HEK293 (cell line): ENCODE results near the gene MAEA.

Experiments used
- CTCF ChIA-PET: fragments of 350-600 bp; formaldehyde crosslinking; extraction: SDS; loops from one replicate; lab custom pipeline; 2021; ENCODE audit warnings: antibody characterized with exemption; lab: Yijun Ruan, JAX
- POLR2A ChIA-PET: fragments of 300-600 bp; formaldehyde crosslinking; extraction: SDS; loops from one replicate; lab custom pipeline; 2020; ENCODE audit warnings: antibody characterized with exemption, inconsistent platforms; lab: Yijun Ruan, JAX
- H3K27ac ChIP-seq: fragments of 200-500 bp; sonication (Bioruptor generic); 2 replicates; pipeline ENCODE4 v1.5.1; 2014; ENCODE audit warnings: low read depth, low read length, control low read depth, inconsistent platforms; ENCODE audit errors: extremely low read depth
- H3K36me3 ChIP-seq, 2 experiments: fragments of 200-500 bp in 1 of 2; sonication (Bioruptor generic) in 1 of 2; 1 replicate in 1 of 2; 2 replicates in 1 of 2; pipeline ENCODE4 v1.5.1; 2014 to 2017; ENCODE audit warnings: inconsistent platforms in 2 of 2, low read length in 2 of 2; ENCODE audit not compliant: control insufficient read depth in 2 of 2, insufficient read depth in 1 of 2
- H3K4me1 ChIP-seq: fragments of 200-500 bp; sonication (Bioruptor generic); 2 replicates; pipeline ENCODE4 v1.5.1; 2014; ENCODE audit warnings: mild to moderate bottlenecking, low read length, inconsistent platforms; ENCODE audit not compliant: control insufficient read depth, insufficient read depth
- H3K4me3 ChIP-seq: 2 replicates; pipeline ENCODE4 v1.5.1; 2011; ENCODE audit warnings: low read depth, mild to moderate bottlenecking, control low read depth, low read length, moderate library complexity
- H3K9me3 ChIP-seq: fragments of 200-500 bp; sonication (Bioruptor generic); 2 replicates; pipeline ENCODE4 v1.5.1; 2014; ENCODE audit warnings: low read depth, low read length, inconsistent platforms; ENCODE audit not compliant: control insufficient read depth, insufficient read depth
- KLF16 ChIP-seq: fragments of 450-650 bp; formaldehyde crosslinking; IDR thresholded peaks from 2 replicates; pipeline ENCODE4 v1.5.1; 2017; ENCODE audit warnings: missing biosample characterization, missing genetic modification characterization
- MZF1 ChIP-seq: fragments of 450-650 bp; formaldehyde crosslinking; IDR thresholded peaks from 2 replicates; pipeline ENCODE4 v1.5.1; 2017; ENCODE audit warnings: missing biosample characterization, missing genetic modification characterization, borderline replicate concordance
- RBAK ChIP-seq: fragments of 450-650 bp; formaldehyde crosslinking; IDR thresholded peaks from 2 replicates; pipeline ENCODE4 v1.5.1; 2016; ENCODE audit warnings: missing biosample characterization, missing genetic modification characterization
- REPIN1 ChIP-seq: fragments of 450-650 bp; formaldehyde crosslinking; IDR thresholded peaks from 2 replicates; pipeline ENCODE4 v1.5.1; 2017; ENCODE audit warnings: missing biosample characterization, missing genetic modification characterization, low read depth
- TCF7L2 ChIP-seq: IDR thresholded peaks from 2 replicates; pipeline ENCODE4 v1.6.1; 2011; ENCODE audit warnings: low read depth, mild to moderate bottlenecking, inconsistent platforms, low read length, moderate library complexity, borderline replicate concordance
- TRIM28 ChIP-seq: IDR thresholded peaks from 2 replicates; pipeline ENCODE4 v1.6.1; 2011; ENCODE audit warnings: low read length, control low read depth, borderline replicate concordance
- WT1 ChIP-seq: fragments of 450-650 bp; formaldehyde crosslinking; IDR thresholded peaks from 2 replicates; pipeline ENCODE4 v1.5.1; 2016; ENCODE audit warnings: missing biosample characterization, missing genetic modification characterization
- YY2 ChIP-seq: fragments of 450-650 bp; formaldehyde crosslinking; IDR thresholded peaks from 2 replicates; pipeline ENCODE4 v1.5.1; 2016; ENCODE audit warnings: missing biosample characterization, missing genetic modification characterization
- ZNF121 ChIP-seq: fragments of 450-650 bp; formaldehyde crosslinking; IDR thresholded peaks from 2 replicates; pipeline ENCODE4 v1.5.1; 2016; ENCODE audit warnings: missing biosample characterization, missing genetic modification characterization
- ZNF138 ChIP-seq: fragments of 450-650 bp; formaldehyde crosslinking; IDR thresholded peaks from 2 replicates; pipeline ENCODE4 v1.5.1; 2016; ENCODE audit warnings: missing biosample characterization, missing genetic modification characterization, borderline replicate concordance
- ZNF184 ChIP-seq: fragments of 450-650 bp; IDR thresholded peaks from 2 replicates; pipeline ENCODE4 v1.5.1; 2018; ENCODE audit warnings: missing biosample characterization, mild to moderate bottlenecking, missing genetic modification characterization
- ZNF211 ChIP-seq: fragments of 450-650 bp; formaldehyde crosslinking; IDR thresholded peaks from 2 replicates; pipeline ENCODE4 v1.5.1; 2016; ENCODE audit warnings: low read depth, missing biosample characterization, missing genetic modification characterization
- ZNF248 ChIP-seq: fragments of 450-650 bp; formaldehyde crosslinking; IDR thresholded peaks from 2 replicates; pipeline ENCODE4 v1.5.1; 2017; ENCODE audit warnings: missing biosample characterization, missing genetic modification characterization
- ZNF341 ChIP-seq: fragments of 450-650 bp; formaldehyde crosslinking; IDR thresholded peaks from 2 replicates; pipeline ENCODE4; 2016; ENCODE audit warnings: low read depth, missing biosample characterization, missing genetic modification characterization
- ZNF354C ChIP-seq: fragments of 450-650 bp; formaldehyde crosslinking; IDR thresholded peaks from 2 replicates; pipeline ENCODE4 v1.5.1; 2016; ENCODE audit warnings: missing biosample characterization, missing genetic modification characterization, low read depth, borderline replicate concordance
- ZNF416 ChIP-seq: fragments of 450-650 bp; formaldehyde crosslinking; IDR thresholded peaks from 2 replicates; pipeline ENCODE4 v1.5.1; 2016; ENCODE audit warnings: missing biosample characterization, missing genetic modification characterization
- ZNF521 ChIP-seq: fragments of 450-650 bp; formaldehyde crosslinking; IDR thresholded peaks from 2 replicates; pipeline ENCODE4 v1.5.1; 2017; ENCODE audit warnings: missing biosample characterization, mild to moderate bottlenecking, missing genetic modification characterization
- ZNF624 ChIP-seq: fragments of 450-650 bp; formaldehyde crosslinking; IDR thresholded peaks from 2 replicates; pipeline ENCODE4 v1.5.1; 2017; ENCODE audit warnings: missing biosample characterization, missing genetic modification characterization
- ZNF645 ChIP-seq: fragments of 450-650 bp; formaldehyde crosslinking; IDR thresholded peaks from 2 replicates; pipeline ENCODE4; 2016; ENCODE audit warnings: missing biosample characterization, missing genetic modification characterization
- ZSCAN16 ChIP-seq: fragments of 450-650 bp; formaldehyde crosslinking; IDR thresholded peaks from 2 replicates; pipeline ENCODE4 v1.5.1; 2016; ENCODE audit warnings: missing biosample characterization, missing genetic modification characterization
- TF ChIP-seq, protein P1 (sequence below): fragments of 450-650 bp; formaldehyde crosslinking; IDR thresholded peaks from 2 replicates; pipeline ENCODE4 v1.5.1; 2016; ENCODE audit warnings: missing biosample characterization, missing genetic modification characterization
- TF ChIP-seq, protein P2 (sequence below): fragments of 450-650 bp; formaldehyde crosslinking; IDR thresholded peaks from 2 replicates; pipeline ENCODE4 v1.5.1; 2016; ENCODE audit warnings: missing biosample characterization, missing genetic modification characterization, low read depth
- TF ChIP-seq, protein P3 (sequence below): fragments of 450-650 bp; formaldehyde crosslinking; IDR thresholded peaks from 2 replicates; pipeline ENCODE4 v1.5.1; 2016; ENCODE audit warnings: missing biosample characterization, missing genetic modification characterization, borderline replicate concordance
- TF ChIP-seq, protein P4 (sequence below): fragments of 450-650 bp; formaldehyde crosslinking; IDR thresholded peaks from 2 replicates; pipeline ENCODE4 v1.5.1; 2016; ENCODE audit warnings: missing biosample characterization, missing genetic modification characterization

The MAEA gene

DNA sequence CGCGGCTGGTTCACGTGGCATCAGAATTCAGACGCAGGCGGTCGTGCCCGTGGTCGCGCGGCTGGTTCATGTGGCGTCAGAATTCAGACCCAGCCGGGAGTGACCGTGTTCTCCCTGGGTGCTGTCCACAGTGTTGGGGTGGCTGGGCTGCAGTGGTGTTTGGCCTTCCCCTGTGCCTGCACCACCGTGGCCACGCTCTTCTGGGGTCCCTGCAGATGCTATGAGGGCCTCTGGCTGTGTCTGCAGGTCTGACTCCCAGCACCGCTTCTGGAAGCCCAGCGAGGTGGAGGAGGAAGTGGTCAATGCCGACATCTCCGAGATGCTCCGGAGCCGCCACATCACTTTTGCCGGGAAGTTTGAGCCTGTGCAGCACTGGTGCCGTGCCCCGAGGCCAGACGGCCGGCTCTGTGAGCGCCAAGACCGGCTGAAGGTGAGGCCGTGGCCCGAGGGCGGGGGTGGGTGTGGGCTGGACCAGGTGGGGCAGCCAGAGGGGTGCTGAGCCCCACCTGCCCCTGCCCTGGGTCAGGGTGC lies 90.2 kb downstream of the MAEA start:
- no peak overlapping the region for H3K27ac ChIP-seq
- no peaks in the 10 kb centered on the region for H3K9me3 ChIP-seq

GRCh38 chr4:1380368-1381151 lies 90.9 kb downstream of the MAEA start:
- H3K36me3 ChIP-seq = peaks cover 0 to 24% of the 10 kb centered on the region in 2 experiments; a peak in 1 of 3 replicates
- no peak overlapping the region for H3K27ac ChIP-seq
- no peak overlapping the region for H3K4me3 ChIP-seq
- ChIA-PET POLR2A (no interaction called here), CTCF (no interaction called here)
- no peaks in the 10 kb centered on the region for H3K9me3 ChIP-seq
- no peaks in the 10 kb centered on the region for H3K4me1 ChIP-seq
- no peak for TF ChIP-seq ZNF211 (tag by site-specific recombination)
- no peak for TF ChIP-seq TRIM28
- TF ChIP-seq YY2 (tag by site-specific recombination) = no peak
- TF ChIP-seq ZNF624 = no peak
- no peak for TF ChIP-seq REPIN1 (tag by site-specific recombination)
- TF ChIP-seq, protein P1, sequence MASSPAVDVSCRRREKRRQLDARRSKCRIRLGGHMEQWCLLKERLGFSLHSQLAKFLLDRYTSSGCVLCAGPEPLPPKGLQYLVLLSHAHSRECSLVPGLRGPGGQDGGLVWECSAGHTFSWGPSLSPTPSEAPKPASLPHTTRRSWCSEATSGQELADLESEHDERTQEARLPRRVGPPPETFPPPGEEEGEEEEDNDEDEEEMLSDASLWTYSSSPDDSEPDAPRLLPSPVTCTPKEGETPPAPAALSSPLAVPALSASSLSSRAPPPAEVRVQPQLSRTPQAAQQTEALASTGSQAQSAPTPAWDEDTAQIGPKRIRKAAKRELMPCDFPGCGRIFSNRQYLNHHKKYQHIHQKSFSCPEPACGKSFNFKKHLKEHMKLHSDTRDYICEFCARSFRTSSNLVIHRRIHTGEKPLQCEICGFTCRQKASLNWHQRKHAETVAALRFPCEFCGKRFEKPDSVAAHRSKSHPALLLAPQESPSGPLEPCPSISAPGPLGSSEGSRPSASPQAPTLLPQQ (tag by site-specific recombination) = no peak
- TF ChIP-seq, protein P2, sequence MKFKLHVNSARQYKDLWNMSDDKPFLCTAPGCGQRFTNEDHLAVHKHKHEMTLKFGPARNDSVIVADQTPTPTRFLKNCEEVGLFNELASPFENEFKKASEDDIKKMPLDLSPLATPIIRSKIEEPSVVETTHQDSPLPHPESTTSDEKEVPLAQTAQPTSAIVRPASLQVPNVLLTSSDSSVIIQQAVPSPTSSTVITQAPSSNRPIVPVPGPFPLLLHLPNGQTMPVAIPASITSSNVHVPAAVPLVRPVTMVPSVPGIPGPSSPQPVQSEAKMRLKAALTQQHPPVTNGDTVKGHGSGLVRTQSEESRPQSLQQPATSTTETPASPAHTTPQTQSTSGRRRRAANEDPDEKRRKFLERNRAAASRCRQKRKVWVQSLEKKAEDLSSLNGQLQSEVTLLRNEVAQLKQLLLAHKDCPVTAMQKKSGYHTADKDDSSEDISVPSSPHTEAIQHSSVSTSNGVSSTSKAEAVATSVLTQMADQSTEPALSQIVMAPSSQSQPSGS (tag by site-specific recombination) = no peak
- TF ChIP-seq ZNF354C (tag by site-specific recombination) = no peak
- TF ChIP-seq ZNF645 (tag by site-specific recombination) = no peak
- no peak for TF ChIP-seq ZNF521 (tag by site-specific recombination)
- no peak for TF ChIP-seq WT1
- TF ChIP-seq ZNF416 = no peak

More for the DNA sequence above, 90.2 kb downstream of the MAEA start:
- no peaks in the 10 kb centered on the region for H3K4me1 ChIP-seq
- ChIA-PET CTCF (no interaction called here), POLR2A (no interaction called here)
- no peak for TF ChIP-seq RBAK
- TF ChIP-seq MZF1 (tag by site-specific recombination) = no peak
- no peak for TF ChIP-seq ZNF121 (tag by site-specific recombination)
- no peak for TF ChIP-seq ZNF184 (tag by site-specific recombination)
- no peak for TF ChIP-seq KLF16
- TF ChIP-seq TCF7L2 = no peak
- no peak for TF ChIP-seq ZNF248 (tag by site-specific recombination)
- TF ChIP-seq TRIM28 = no peak
- TF ChIP-seq ZNF341 = no peak
- TF ChIP-seq, protein P3, sequence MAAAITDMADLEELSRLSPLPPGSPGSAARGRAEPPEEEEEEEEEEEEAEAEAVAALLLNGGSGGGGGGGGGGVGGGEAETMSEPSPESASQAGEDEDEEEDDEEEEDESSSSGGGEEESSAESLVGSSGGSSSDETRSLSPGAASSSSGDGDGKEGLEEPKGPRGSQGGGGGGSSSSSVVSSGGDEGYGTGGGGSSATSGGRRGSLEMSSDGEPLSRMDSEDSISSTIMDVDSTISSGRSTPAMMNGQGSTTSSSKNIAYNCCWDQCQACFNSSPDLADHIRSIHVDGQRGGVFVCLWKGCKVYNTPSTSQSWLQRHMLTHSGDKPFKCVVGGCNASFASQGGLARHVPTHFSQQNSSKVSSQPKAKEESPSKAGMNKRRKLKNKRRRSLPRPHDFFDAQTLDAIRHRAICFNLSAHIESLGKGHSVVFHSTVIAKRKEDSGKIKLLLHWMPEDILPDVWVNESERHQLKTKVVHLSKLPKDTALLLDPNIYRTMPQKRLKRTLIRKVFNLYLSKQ (tag by site-specific recombination) = no peak
- TF ChIP-seq, protein P4, sequence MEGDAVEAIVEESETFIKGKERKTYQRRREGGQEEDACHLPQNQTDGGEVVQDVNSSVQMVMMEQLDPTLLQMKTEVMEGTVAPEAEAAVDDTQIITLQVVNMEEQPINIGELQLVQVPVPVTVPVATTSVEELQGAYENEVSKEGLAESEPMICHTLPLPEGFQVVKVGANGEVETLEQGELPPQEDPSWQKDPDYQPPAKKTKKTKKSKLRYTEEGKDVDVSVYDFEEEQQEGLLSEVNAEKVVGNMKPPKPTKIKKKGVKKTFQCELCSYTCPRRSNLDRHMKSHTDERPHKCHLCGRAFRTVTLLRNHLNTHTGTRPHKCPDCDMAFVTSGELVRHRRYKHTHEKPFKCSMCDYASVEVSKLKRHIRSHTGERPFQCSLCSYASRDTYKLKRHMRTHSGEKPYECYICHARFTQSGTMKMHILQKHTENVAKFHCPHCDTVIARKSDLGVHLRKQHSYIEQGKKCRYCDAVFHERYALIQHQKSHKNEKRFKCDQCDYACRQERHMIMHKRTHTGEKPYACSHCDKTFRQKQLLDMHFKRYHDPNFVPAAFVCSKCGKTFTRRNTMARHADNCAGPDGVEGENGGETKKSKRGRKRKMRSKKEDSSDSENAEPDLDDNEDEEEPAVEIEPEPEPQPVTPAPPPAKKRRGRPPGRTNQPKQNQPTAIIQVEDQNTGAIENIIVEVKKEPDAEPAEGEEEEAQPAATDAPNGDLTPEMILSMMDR (tag by site-specific recombination) = no peak
- TF ChIP-seq ZSCAN16 (tag by site-specific recombination) = no peak
- TF ChIP-seq ZNF138 (tag by site-specific recombination) = no peak
- TF ChIP-seq YY2 (tag by site-specific recombination) = no peak
- H3K36me3 ChIP-seq = peaks cover 0 to 26% of the 10 kb centered on the region in 2 experiments; a peak in 1 of 3 replicates
- H3K4me3 ChIP-seq = no peak overlapping the region
